WI38 (cell line): Measurements from ENCODE around the gene KBTBD12.

ENCODE experiments used
- H3K4me3 ChIP-seq: 2 replicates; pipeline ENCODE4 v1.5.1; 2011; ENCODE audit warnings: low read depth, mild to moderate bottlenecking, control low read depth, low read length
- CTCF ChIP-seq: IDR thresholded peaks from 2 replicates; pipeline ENCODE4 v1.5.1; 2012; ENCODE audit warnings: low read depth, mild to moderate bottlenecking, control low read depth, low read length

The KBTBD12 gene

GRCh38 chr3:127961963-127962362 is 46.9 kb downstream of the KBTBD12 start:
- TF ChIP-seq CTCF, result no peak
- H3K4me3 ChIP-seq, result no peak overlapping the region

GRCh38 chr3:127962937-127963336 is 47.9 kb downstream of the KBTBD12 start:
- TF ChIP-seq CTCF, result no peak
- H3K4me3 ChIP-seq, result no peak overlapping the region

GRCh38 chr3:127964053-127964452 is 49.0 kb downstream of the KBTBD12 start:
- no peak for TF ChIP-seq CTCF
- no peak overlapping the region for H3K4me3 ChIP-seq

- no peak for TF ChIP-seq CTCF
- H3K4me3 ChIP-seq, result no peak overlapping the region
Measured at GRCh38 chr3:127964816-127965215, 49.8 kb downstream of the KBTBD12 start.

GRCh38 chr3:127967316-127967715 is 52.3 kb downstream of the KBTBD12 start:
- no peak for TF ChIP-seq CTCF
- no peak overlapping the region for H3K4me3 ChIP-seq

GRCh38 chr3:127970966-127971592 is 56.0 kb downstream of the KBTBD12 start:
- TF ChIP-seq CTCF, result peak; percentile 61
- no peak overlapping the region for H3K4me3 ChIP-seq

- no peak overlapping the region for H3K4me3 ChIP-seq
- TF ChIP-seq CTCF, result no peak
Measured at GRCh38 chr3:127974226-127974625, 59.2 kb downstream of the KBTBD12 start.
